ENCODE measurements around the gene IP6K1.
"Not testable (repeated sequence)": the region's sequence is repeated elsewhere in the genome, so short reads cannot be mapped to it uniquely, and the experiment has no call there.

IP6K1 gene

DNA sequence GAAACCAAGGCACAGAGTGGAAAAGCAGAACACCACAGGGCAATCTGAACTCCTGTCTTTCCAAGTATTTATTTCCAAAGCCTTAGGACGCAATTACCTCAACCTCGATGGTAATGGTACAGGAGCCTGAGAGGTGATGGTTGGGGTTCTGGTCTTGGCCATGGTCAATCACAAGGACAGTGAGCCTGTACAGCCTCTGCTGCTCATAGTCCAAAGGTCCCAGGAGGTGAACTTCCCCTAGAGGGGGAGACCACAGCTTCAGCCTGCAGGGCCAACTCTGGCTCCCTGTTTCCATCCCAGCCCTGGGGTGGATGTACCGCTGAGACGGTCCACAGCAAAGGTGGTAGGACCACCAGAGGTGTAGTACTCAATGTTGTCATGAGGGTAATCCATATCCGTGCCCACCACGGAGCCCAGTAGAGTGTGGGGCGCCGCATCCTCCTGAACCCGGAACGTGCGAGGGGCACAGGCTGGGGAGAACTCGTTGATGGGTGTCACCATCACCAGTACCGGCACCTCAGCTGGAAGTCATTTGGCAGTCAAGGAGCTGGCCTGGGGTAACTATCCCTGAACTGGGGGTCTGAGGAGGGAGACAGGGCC, 7.2 kb upstream of the IP6K1 start:
- DNase-seq: no peak

DNA sequence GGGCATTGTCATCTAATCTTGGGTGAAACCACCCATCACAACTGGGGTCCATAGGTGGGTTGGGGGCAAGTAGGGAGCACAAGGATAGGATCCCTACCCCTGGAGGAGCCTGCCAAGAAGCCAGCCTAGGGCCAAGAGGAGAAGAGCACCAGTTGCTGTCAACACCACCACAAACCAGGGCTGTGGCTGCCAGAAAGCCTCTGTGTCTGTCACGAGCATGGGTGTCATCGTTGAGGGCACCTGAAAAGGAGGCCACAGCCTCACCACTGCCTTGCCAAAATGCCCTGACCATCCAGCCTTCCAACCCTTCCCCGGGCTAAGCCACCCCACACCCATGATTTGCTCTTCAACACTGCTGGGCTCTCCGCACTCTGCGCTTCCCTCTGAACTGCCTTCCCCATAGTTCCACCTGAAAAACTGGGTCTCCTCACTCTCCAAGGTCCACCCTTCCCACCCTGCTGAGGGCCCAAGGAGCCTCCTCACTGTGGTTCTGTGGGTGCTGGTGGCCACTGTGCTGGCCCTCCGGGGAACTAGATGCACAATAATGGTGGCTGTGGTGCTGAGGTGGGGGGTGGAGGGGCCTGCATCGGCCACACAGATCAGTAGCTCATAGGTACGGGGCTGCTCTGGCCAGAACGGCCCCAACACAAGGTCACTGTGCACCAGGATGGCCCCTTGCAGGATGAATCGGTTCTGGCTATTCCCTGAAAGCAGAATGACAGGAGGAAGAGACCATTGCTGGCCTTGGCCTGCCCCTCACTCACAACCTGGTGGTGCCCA, 6.2 kb upstream of the IP6K1 start:
- no peak for DNase-seq

DNA sequence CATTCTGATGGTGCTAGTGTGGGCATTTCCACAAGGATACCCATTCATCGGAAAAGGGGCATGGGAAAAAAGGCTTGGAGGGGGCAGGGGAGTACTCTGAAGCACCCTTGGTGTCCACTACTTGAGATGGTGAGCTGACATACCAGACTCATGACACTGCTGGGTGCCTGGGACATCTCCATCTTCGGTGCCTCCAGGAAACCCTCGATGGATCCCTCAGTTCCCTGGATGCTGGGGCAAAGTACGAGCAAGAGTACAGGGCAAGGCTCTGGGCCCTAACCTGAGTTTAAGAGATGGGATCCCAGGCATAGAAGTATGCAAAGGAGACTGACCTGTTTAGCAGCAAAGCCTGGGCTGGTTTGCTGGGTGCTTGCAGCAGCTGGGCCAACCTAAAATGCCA, 5.2 kb upstream of the IP6K1 start:
- DNase-seq: no peak

DNA sequence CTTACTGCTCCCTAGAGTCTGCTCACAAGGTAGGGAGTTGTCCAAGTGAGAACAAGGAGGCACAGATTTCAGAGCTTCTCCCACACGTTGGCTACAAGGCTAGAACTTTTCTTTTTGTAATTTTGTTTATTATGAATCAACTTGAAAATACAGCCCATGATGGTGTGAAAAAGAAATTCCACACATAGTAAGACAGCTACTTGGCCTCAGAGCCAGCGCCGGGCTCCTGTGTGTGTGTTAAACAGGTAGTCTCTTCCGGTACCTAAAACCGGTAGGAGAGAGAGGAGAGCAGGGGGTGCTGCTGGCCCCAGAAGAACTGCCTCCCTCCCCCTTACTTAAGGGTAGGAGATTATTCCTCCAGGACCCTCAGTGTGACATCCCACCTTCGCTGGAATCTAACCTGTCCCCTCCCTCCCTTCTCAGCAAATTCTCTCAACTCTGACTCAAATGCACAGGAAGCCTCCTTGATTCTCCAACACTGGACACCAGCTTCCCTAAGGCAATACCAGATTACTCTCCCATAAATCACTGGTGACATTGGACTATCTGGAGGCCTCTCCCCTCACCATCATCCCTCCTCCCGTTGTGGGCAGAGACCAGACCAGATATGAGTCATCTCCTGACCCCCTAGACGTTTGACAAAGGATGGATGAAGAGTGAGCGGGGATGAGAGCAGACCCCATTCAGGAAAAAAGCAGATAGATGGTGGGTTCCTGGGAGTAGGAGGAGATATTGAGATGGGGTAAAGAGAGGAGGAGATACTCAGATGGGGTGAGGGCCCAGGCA, 4.5 kb upstream of the IP6K1 start:
- no peak for DNase-seq

DNA sequence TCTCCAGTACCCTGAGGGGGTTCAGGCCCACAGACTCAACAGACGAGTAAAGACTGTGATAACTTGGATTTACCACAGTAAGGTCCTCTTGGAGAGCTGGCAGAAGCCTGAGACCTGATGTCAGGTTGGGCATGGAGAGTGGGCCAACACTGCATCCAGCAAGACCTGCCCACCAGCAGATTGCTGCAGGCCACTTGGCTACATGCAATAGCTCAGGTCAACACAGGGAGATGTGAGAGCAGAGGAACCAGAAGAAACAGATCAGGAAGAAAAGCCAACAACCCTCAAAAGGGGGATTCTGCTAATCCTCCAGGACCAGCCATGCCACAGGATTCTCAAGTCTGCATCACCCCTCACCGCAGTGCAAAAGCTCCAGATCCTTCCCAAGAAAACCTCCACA, 1.7 kb upstream of the IP6K1 start:
- DNase-seq: no peak

- no peak for DNase-seq
These were observed 1.2 kb upstream of the IP6K1 start for GRCh38 chr3:49787536-49787935.

- DNase-seq: no peak
These were observed 781 bp upstream of the IP6K1 start for GRCh38 chr3:49787182-49787464.

DNA sequence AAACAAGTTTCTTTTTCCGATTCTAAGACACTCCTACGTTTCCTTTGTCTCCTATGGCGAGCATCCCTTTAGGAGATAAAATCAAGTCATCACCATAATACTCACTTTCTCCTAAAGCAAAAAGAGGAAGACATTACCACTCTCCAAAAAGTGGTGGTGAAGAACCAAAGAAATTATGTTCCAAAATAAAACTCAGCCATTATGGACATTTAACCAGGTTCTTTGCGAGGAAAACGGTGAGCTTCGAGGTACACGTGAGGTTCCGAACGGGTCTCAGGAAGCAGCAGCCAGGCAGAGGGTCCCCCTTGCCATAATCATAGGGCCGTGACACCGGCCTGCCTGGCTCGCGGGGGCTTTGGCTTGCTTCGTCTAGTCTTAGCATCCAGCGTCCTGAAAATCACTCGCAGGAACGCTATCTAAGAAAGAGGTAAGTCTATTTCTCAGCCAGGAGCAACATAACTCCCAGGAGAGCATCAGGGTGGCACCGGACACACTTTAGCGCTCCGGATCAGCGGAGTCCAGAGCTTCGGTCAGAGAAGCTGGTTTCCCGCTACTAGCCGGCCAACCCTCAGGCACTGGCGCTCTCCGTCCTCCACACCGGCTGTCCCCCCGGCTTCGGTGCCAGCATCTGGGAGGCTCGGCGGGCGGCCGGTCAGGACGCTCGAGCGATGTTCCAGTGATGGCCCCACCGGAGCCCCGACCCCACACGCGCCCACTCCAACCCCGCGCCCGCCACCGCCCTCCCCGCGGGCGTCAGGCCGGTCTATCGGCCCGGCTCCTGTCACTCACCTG, 581 bp downstream of the IP6K1 start:
- no peak for DNase-seq

DNA sequence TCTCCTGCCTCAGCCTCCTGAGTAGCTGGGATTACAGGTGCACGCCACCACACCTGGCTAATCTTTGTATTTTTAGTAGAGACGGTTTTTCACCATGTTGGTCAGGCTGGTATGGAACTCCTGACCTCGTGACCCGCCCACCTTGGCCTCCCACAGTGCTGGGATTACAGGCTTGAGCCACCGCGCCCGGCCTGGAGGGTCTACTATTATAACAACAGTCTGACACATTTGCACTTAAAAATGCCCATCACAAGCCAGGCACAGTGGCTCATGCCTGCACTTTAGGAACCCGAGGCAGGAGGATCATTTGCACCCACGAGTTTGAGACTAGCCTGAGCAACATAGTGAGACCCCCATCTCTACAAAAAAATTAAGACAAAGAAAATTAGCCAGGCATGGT, 4.1 kb downstream of the IP6K1 start:
- not testable (repeated sequence) for DNase-seq

DNA sequence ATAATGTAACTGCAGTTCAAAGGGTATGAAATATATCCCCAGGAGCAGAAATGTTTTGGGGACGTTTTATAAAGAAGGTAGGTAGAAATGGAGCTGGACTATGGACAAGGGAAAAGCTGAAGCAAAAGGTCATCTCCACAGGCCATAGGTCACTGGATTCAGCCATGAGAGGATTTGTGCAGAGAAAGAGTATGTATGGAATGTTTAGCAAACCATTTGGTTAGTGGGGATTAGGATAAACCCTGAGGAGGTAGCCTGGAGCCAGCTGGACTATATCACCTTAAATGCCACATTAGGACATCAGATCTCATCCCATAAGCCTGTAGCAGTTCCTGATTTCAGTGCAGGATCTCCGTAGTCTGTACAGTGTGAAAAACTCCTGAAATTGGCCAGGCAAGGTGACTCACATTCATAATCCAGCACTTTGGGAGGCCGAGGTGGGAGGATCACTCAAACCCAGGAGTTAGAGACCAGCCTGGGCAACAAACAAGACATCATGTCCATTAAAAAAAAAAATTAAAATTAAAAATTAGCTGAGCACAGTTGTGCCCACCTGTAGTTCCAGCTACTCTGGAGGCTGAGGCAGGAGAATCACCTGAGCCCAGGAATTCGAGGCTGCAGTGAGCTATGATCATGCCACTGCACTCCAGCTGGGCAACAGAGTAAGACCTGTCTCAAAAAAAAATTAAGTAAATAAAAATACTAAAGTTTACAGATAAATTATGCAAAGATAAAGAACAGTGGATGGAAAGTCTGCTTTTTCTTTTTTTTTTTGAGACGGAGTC, 4.7 kb downstream of the IP6K1 start:
- DNase-seq: no peak

GRCh38 chr3:49780975-49781365, 5.4 kb downstream of the IP6K1 start:
- not testable (repeated sequence) for DNase-seq

GRCh38 chr3:49780080-49780974, 6.0 kb downstream of the IP6K1 start:
- DNase-seq: no peak

- no peak for DNase-seq
These were observed 6.8 kb downstream of the IP6K1 start for GRCh38 chr3:49779358-49780079.

GRCh38 chr3:49776101-49776500, 10.2 kb downstream of the IP6K1 start:
- DNase-seq: not testable (repeated sequence)

- DNase-seq: no peak
These were observed 10.8 kb downstream of the IP6K1 start for GRCh38 chr3:49775538-49775937.

- DNase-seq: no peak
These were observed 13.6 kb downstream of the IP6K1 start for GRCh38 chr3:49772703-49773102.

DNA sequence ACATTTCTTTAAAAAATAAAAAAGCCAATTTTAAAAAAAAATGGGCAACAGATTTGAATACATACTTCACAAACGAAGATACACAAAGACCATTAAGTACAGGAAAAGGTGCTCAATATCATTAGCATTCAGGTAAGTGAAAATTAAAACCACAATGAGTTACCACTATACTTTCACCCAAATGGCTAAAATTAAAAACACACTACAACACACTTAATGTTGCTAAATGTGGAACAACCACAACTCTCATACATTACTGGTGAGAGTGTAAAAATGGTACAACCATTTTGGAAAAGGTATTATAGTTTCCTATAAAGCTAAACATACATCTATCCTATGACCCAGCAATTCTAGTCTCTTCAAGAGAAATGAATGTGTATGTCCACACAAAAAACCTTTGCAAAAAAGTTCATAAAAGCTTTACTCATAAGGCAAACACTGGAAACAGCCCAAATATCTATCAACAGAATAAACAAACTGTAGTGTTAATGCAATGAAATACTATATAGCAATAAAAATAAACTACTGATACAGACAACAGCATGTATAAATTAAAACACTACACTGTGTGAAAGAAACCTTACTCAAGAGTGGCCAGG, 14.9 kb downstream of the IP6K1 start:
- no peak for DNase-seq

DNA sequence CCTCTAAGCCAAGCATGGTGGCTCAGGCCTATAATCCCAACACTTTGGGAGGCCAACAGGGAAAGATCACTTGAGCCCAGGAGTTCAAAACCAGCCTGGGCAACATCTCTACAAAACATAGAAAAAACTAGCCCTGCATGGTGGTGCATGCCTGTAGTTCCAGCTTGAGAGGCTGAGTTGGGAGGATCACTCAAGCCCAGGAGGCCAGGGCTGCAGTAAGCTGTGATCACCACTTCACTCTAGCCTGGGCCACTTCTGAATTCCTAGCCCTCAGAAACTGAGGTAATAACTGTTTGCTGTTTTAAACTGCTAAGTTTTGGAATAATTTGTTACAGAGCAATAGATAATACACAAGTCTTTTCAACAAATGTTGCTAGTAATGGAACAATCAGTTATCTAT, 16.4 kb downstream of the IP6K1 start:
- DNase-seq: no peak

GRCh38 chr3:49769286-49769915, 16.9 kb downstream of the IP6K1 start:
- DNase-seq: no peak

DNA sequence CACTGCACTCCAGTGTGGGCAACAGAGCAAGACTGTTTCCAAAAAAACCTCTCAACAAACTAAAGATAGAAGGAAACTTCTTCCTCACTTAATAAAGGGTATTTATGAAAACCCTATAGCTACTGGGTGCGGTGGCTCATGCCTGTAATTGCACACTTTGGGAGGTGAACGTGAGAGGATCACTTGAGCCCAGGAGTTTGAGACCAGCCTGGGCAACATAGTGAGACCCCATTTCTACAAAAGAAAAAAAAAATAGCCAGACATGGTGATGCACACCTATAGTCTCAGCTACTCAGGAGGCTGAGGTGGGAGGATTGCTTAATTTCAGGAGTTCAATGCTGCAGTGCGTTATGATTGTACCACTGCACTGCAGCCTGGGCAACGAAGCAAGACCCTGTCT, 22.4 kb downstream of the IP6K1 start:
- DNase-seq: no peak
